H1 (cell line): ENCODE measurements around the gene RBM19. TPM values are rescaled to one million over a fixed set of nuclear protein-coding genes. Genes with fewer than 3 reads are reported as not detected.
A peak's percentile ranks its signal among the peaks of the same experiment; 100 is the strongest.

Experiments
- CTCF ChIA-PET: fragments of 300-600 bp; sonication (Branson Sonifier 250); formaldehyde crosslinking; loops from one replicate; lab custom pipeline; 2021; ENCODE audit not compliant: partially characterized antibody; lab: Charles Lee
- POLR2A ChIA-PET: fragments of 300-600 bp; sonication (Branson Sonifier 250); formaldehyde crosslinking; loops from one replicate; lab custom pipeline; 2021; ENCODE audit warnings: inconsistent platforms; ENCODE audit not compliant: partially characterized antibody; lab: Charles Lee
- DNase-seq, 2 experiments: peaks; one replicate each; pipeline versions ENCODE4 v3.0.0 to v3.0.0-alpha.2; 2010 to 2022; ENCODE audit warnings: low spot score in 2 of 2, low read depth in 1 of 2, mixed read lengths in 1 of 2
- FAIRE-seq: peaks from 2 replicates; lab custom pipeline; 2011; peaks lifted over from hg19 to GRCh38; lab: Jason Lieb, UNC
- H2AFZ ChIP-seq: 2 replicates; pipeline ENCODE4 v1.8.1; 2012; ENCODE audit warnings: low read length, inconsistent platforms
- H2AK5ac ChIP-seq: 2 replicates; pipeline ENCODE4 v1.6.1; 2013; ENCODE audit warnings: low read depth, low read length
- H2BK120ac ChIP-seq: replicated peaks from 2 replicates; pipeline ENCODE3; 2013; ENCODE audit warnings: low read depth, low read length, inconsistent platforms
- H2BK12ac ChIP-seq: 2 replicates; pipeline ENCODE4 v1.6.1; 2013; ENCODE audit warnings: low read depth, low read length
- H2BK15ac ChIP-seq: 2 replicates; pipeline ENCODE4 v1.6.1; 2013; ENCODE audit warnings: low read length
- H2BK20ac ChIP-seq: 2 replicates; pipeline ENCODE4 v1.6.1; 2013; ENCODE audit warnings: low read length
- H2BK5ac ChIP-seq: 2 replicates; pipeline ENCODE4 v1.6.1; 2013; ENCODE audit warnings: low read depth, low read length
- H3K14ac ChIP-seq: 2 replicates; pipeline ENCODE4 v1.6.1; 2013; ENCODE audit warnings: inconsistent platforms; ENCODE audit not compliant: insufficient read length
- H3K18ac ChIP-seq: 2 replicates; pipeline ENCODE4 v1.6.1; 2013; ENCODE audit warnings: low read length; ENCODE audit errors: extremely low read depth
- H3K23ac ChIP-seq: 2 replicates; pipeline ENCODE4 v1.6.1; 2013; ENCODE audit warnings: inconsistent platforms; ENCODE audit not compliant: insufficient read length
- H3K23me2 ChIP-seq: 2 replicates; pipeline ENCODE4 v1.6.1; 2013; ENCODE audit warnings: low read depth, low read length
- H3K27ac ChIP-seq: 2 replicates; pipeline ENCODE4 v1.6.1; 2011; ENCODE audit warnings: low read depth, low read length, inconsistent platforms
- H3K27me3 ChIP-seq, 4 experiments: replicated peaks in 1 of 4; 1 replicate in 1 of 4; 2 replicates in 3 of 4; pipeline versions ENCODE4 v1.6.1 to v1.8.1; 2011 to 2013; ENCODE audit warnings: low read length in 3 of 4, mild to moderate bottlenecking in 3 of 4, inconsistent platforms in 2 of 4, mixed read lengths in 2 of 4, moderate library complexity in 1 of 4; ENCODE audit not compliant: control insufficient read depth in 3 of 4, insufficient read depth in 3 of 4; ENCODE audit errors: extremely low read depth in 1 of 4
- H3K36me3 ChIP-seq, 4 experiments: 2 replicates each; pipeline versions ENCODE4 v1.6.1 to v1.8.1; 2011 to 2013; ENCODE audit warnings: mild to moderate bottlenecking in 4 of 4, low read length in 3 of 4, moderate library complexity in 2 of 4, control low read depth in 1 of 4, inconsistent platforms in 1 of 4; ENCODE audit not compliant: insufficient read depth in 4 of 4, control insufficient read depth in 2 of 4
- H3K4ac ChIP-seq: replicated peaks from 2 replicates; pipeline ENCODE3; 2013; ENCODE audit warnings: low read length, low read depth, mixed read lengths, inconsistent platforms; ENCODE audit not compliant: insufficient read length
- H3K4me1 ChIP-seq, 4 experiments: replicated peaks in 1 of 4; 1 replicate in 1 of 4; 2 replicates in 3 of 4; pipeline versions ENCODE4 v1.6.1 to v1.8.1; 2011 to 2013; ENCODE audit warnings: low read length in 3 of 4, inconsistent platforms in 2 of 4, mixed read lengths in 1 of 4; ENCODE audit not compliant: insufficient read depth in 4 of 4, control insufficient read depth in 3 of 4
- H3K4me2 ChIP-seq, 2 experiments: 2 replicates each; pipeline versions ENCODE4 v1.6.1 to v1.8.1; 2011 to 2013; ENCODE audit warnings: low read depth in 2 of 2, low read length in 2 of 2, control low read depth in 1 of 2, inconsistent platforms in 1 of 2, mild to moderate bottlenecking in 1 of 2; ENCODE audit not compliant: insufficient read depth in 1 of 2
- H3K4me3 ChIP-seq, 4 experiments: fragments of 200-600, 300-600 bp in 1 of 4; sonication (generic), shearing (Covaris generic), sonication (Bioruptor Twin) in 1 of 4; 2 replicates each; pipeline versions ENCODE4 v1.5.1 to v1.8.1; 2011 to 2016; ENCODE audit warnings: low read length in 4 of 4, low read depth in 3 of 4, control low read depth in 2 of 4, inconsistent platforms in 2 of 4, mild to moderate bottlenecking in 2 of 4, mixed read lengths in 1 of 4, moderate library complexity in 1 of 4; ENCODE audit not compliant: insufficient read depth in 2 of 4; ENCODE audit errors: extremely low read depth in 1 of 4
- H3K56ac ChIP-seq: replicated peaks from 2 replicates; pipeline ENCODE3; 2013; ENCODE audit warnings: low read depth, mild to moderate bottlenecking, mixed read lengths, low read length, inconsistent platforms; ENCODE audit not compliant: insufficient read length
- H3K79me1 ChIP-seq: 2 replicates; pipeline ENCODE4 v1.6.1; 2013; ENCODE audit warnings: low read depth, low read length, control low read depth
- H3K79me2 ChIP-seq, 2 experiments: 2 replicates each; pipeline versions ENCODE4 v1.6.1 to v1.8.1; 2012 to 2013; ENCODE audit warnings: low read length in 2 of 2, mild to moderate bottlenecking in 2 of 2, inconsistent platforms in 1 of 2; ENCODE audit not compliant: insufficient read depth in 2 of 2, control insufficient read depth in 1 of 2
- H3K9ac ChIP-seq, 4 experiments: replicated peaks in 1 of 4; 1 replicate in 1 of 4; 2 replicates in 3 of 4; pipeline versions ENCODE4 v1.6.1 to v1.8.1; 2011 to 2013; ENCODE audit warnings: low read depth in 3 of 4, low read length in 3 of 4, control low read depth in 2 of 4, mild to moderate bottlenecking in 2 of 4, moderate library complexity in 2 of 4, inconsistent platforms in 1 of 4; ENCODE audit errors: extremely low read depth in 1 of 4
- H3K9me3 ChIP-seq, 2 experiments: 2 replicates each; pipeline versions ENCODE4 v1.6.1 to v1.8.1; 2012 to 2013; ENCODE audit warnings: mild to moderate bottlenecking in 2 of 2, moderate library complexity in 2 of 2, control low read depth in 1 of 2, inconsistent platforms in 1 of 2, low read depth in 1 of 2, low read length in 1 of 2, mixed read lengths in 1 of 2; ENCODE audit not compliant: insufficient read depth in 2 of 2
- H4K20me1 ChIP-seq, 2 experiments: replicated peaks in 1 of 2; 2 replicates each; pipeline versions ENCODE3 to v1.8.1; 2011 to 2013; ENCODE audit warnings: inconsistent platforms in 2 of 2, low read length in 2 of 2, mild to moderate bottlenecking in 1 of 2; ENCODE audit not compliant: insufficient read depth in 2 of 2, control insufficient read depth in 1 of 2
- H4K5ac ChIP-seq: 2 replicates; pipeline ENCODE4 v1.6.1; 2013; ENCODE audit warnings: low read length, low read depth, mixed read lengths, inconsistent platforms; ENCODE audit not compliant: insufficient read length
- H4K8ac ChIP-seq: 2 replicates; pipeline ENCODE4 v1.8.0; 2013; ENCODE audit warnings: mild to moderate bottlenecking, moderate library complexity, low read length, inconsistent platforms; ENCODE audit not compliant: insufficient read depth; ENCODE audit errors: extremely low read depth
- H4K91ac ChIP-seq: replicated peaks from 2 replicates; pipeline ENCODE3; 2013; ENCODE audit warnings: low read length, mixed read lengths, inconsistent platforms; ENCODE audit not compliant: insufficient read length
- RAD21 ChIP-seq, 2 experiments: IDR thresholded peaks in 1 of 2; conservative IDR thresholded peaks in 1 of 2; 2 replicates each; pipeline ENCODE4 v1.6.1; 2011; ENCODE audit warnings: low read depth in 2 of 2, low read length in 2 of 2, improper control_type of control experiment in 1 of 2, inconsistent platforms in 1 of 2, mild to moderate bottlenecking in 1 of 2, moderate library complexity in 1 of 2
- TCF12 ChIP-seq: IDR thresholded peaks from 2 replicates; pipeline ENCODE4 v1.6.1; 2011; ENCODE audit warnings: low read depth, mild to moderate bottlenecking, low read length
- USF2 ChIP-seq: IDR thresholded peaks from 2 replicates; pipeline ENCODE4 v1.6.1; 2011; ENCODE audit warnings: low read length, improper control_type of control experiment
- WGBS, 2 experiments: shearing (Covaris generic) in 1 of 2; methylation state at CpG; one replicate each; pipeline versions ENCODE4 v1.1.6 to v1.1.7; 2013 to 2015; ENCODE audit warnings: low lambda C conversion rate in 2 of 2, mixed read lengths in 2 of 2, inconsistent platforms in 1 of 2, low coverage in 1 of 2, missing lambda C conversion rate in 1 of 2; ENCODE audit not compliant: insufficient replicate concordance in 2 of 2, insufficient coverage in 1 of 2, insufficient read length in 1 of 2; ENCODE audit errors: extremely low coverage in 1 of 2, missing lambda C conversion rate in 1 of 2; 5-methylcytosine and 5-hydroxymethylcytosine counted together
- polyA plus RNA-seq, 7 experiments: library from polyadenylated mRNA; depleted of rRNA in 3 of 7; stranded (reverse) in 5 of 7; unstranded in 2 of 7; fragments of >200 nt in 5 of 7; fragments of 200-250 nt in 2 of 7; gene quantifications; 1 replicate in 5 of 7; 2 replicates in 1 of 7; 4 replicates in 1 of 7; pipeline versions ENCODE4 v1.2.1 to v1.2.3, GENCODE V29; 2011 to 2013; ENCODE audit warnings: missing spikeins in 2 of 7, mixed read lengths in 2 of 7
- total RNA-seq: library from RNA; stranded (reverse); fragmentation: NEBNext Ultra II Directional; extraction: Animal tissue kit (Norgen Biotek cat#: 25700); gene quantifications from 2 replicates; pipeline ENCODE4 v1.2.1, GENCODE V29; 2021
- TF ChIP-seq, protein P1 (sequence below), 3 experiments: IDR thresholded peaks; 1 replicate in 2 of 3; 2 replicates in 1 of 3; pipeline versions ENCODE4 v1.5.1 to v1.6.1; 2011; ENCODE audit warnings: low read length in 3 of 3, mild to moderate bottlenecking in 3 of 3, inconsistent platforms in 2 of 3, low read depth in 1 of 3, moderate library complexity in 1 of 3; ENCODE audit not compliant: insufficient read depth in 1 of 3; ENCODE audit errors: control extremely low read depth in 1 of 3
- TF ChIP-seq, protein P2 (sequence below): IDR thresholded peaks from 2 replicates; pipeline ENCODE4 v1.6.1; 2012; ENCODE audit warnings: inconsistent platforms

RBM19 gene
- total and polyA plus RNA-seq, 2 of the 8 experiments (the other 6 are each of a cell fraction or from before 2014, with no cell fraction given): 23.4 to 61.9 TPM

DNA sequence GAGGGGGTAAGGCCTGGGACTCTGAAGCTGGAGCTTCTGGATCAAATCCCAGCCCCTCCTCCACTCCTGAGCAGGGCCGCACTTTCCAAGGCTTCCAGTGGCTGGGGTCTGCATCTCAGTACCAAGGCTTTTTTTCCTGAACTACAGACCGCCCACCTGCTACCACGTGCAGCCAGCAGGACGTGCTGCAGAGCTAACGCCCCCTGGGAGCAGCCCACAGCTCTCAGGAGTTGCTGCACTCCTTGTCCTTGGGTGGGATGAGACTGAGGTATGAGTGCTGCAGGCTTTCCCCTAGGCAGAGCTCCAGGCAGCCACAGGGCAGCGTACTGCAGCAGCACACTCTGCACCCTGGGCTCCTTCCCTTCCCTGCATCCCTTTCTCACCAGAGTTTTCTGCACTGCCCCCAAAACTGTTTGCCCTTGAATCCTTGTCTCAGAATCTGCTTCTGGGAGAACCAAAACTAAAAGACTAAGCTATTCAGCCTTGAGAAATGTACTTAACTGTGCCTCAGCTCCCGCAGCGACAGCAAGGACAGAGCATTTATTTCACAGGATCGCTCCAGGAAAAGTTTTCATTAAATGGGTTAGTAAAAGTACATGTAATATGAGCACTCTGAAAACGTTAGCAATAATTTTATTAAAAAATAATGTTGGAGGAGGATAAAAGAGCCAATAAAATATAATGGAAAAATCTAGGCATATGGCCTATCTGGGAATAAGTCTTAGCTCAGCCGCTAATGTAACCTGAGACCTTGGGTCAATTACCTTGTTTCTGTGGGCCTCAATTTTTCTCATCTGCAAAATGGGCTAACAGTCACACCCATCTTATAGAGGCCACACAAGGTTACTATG is 25.5 kb downstream of the RBM19 start:
- H3K4ac ChIP-seq: no peak overlapping the region
- WGBS, 2 experiments: 80% methylated on average over 10 of the region's 11 CpGs; no CpG with 5 or more reads in 1 of the 2 experiments
- FAIRE-seq: no peak

More for the DNA sequence above, 25.5 kb downstream of the RBM19 start:
- Histone ChIP-seq H4K91ac (no peak overlapping the region), H3K79me1 (no peaks in the 10 kb centered on the region), H3K23ac (no peak overlapping the region), H2BK120ac (no peak overlapping the region), H3K4me1 (no peaks in the 10 kb centered on the region), H3K36me3 (peaks cover 22 to 56% (median 40%) of the 10 kb centered on the region in 4 experiments), H3K4me3 (no peak overlapping the region), H3K23me2 (peaks cover 3% of the 10 kb centered on the region; the same call in 1 of the 2 replicates), H4K5ac (no peak overlapping the region), H3K9me3 (no peaks in the 10 kb centered on the region), H2BK5ac (no peak overlapping the region), H2AK5ac (no peak overlapping the region), H3K14ac (no peak overlapping the region), H2AFZ (no peak overlapping the region), H2BK20ac (no peak overlapping the region), H4K8ac (no peak overlapping the region), H3K27me3 (no peaks in the 10 kb centered on the region), H3K18ac (no peak overlapping the region), H3K4me2 (no peak overlapping the region), H2BK12ac (no peak overlapping the region), H2BK15ac (no peak overlapping the region), H3K9ac (no peak overlapping the region), H3K79me2 (no peaks in the 10 kb centered on the region), H3K27ac (no peak overlapping the region), H4K20me1 (peaks cover 2 to 3% of the 10 kb centered on the region in 2 experiments), H3K56ac (no peak overlapping the region)
- POLR2A ChIA-PET: interaction anchor here (0.6 to 1.2 kb wide), 5 partner anchors 9 to 237 kb away, joined by 3 to 4 read pairs (median 3); no protein-coding TSS in a partner anchor
- DNase-seq: peak; percentile 25 to 51
- CTCF ChIA-PET: interaction anchor here (0.5 to 2.0 kb wide), 12 partner anchors 8 to 292 kb away, joined by 3 to 6 read pairs (median 3); no protein-coding TSS in a partner anchor
- TF ChIP-seq, protein P1, sequence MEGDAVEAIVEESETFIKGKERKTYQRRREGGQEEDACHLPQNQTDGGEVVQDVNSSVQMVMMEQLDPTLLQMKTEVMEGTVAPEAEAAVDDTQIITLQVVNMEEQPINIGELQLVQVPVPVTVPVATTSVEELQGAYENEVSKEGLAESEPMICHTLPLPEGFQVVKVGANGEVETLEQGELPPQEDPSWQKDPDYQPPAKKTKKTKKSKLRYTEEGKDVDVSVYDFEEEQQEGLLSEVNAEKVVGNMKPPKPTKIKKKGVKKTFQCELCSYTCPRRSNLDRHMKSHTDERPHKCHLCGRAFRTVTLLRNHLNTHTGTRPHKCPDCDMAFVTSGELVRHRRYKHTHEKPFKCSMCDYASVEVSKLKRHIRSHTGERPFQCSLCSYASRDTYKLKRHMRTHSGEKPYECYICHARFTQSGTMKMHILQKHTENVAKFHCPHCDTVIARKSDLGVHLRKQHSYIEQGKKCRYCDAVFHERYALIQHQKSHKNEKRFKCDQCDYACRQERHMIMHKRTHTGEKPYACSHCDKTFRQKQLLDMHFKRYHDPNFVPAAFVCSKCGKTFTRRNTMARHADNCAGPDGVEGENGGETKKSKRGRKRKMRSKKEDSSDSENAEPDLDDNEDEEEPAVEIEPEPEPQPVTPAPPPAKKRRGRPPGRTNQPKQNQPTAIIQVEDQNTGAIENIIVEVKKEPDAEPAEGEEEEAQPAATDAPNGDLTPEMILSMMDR (IDR thresholded peaks at IDR 0.05; ENCODE audit: control extremely low read depth in 1 of 3, insufficient read depth in 1 of 3, low read depth in 1 of 3, low read length in 3 of 3): peak; percentile 44
- TF ChIP-seq TCF12 (no peak), RAD21 (IDR thresholded peaks at IDR 0.05 in 1 of 2, conservative IDR thresholded peaks at IDR 0.05 in 1 of 2; ENCODE audit: low read depth in 2 of 2, low read length in 2 of 2) (peak in 1 of 2 experiments; percentile 25; a peak in 1 of 4 replicates), USF2 (no peak)
- TF ChIP-seq, protein P2, sequence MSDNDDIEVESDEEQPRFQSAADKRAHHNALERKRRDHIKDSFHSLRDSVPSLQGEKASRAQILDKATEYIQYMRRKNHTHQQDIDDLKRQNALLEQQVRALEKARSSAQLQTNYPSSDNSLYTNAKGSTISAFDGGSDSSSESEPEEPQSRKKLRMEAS: peak; percentile 47; the same call in 1 of the 2 replicates
